Measurements from ENCODE around the gene HNRNPLL. TPM values are rescaled to one million over a fixed set of nuclear protein-coding genes. Genes with fewer than 3 reads are reported as not detected.

The HNRNPLL gene
- total RNA-seq, 1 donor from 2014 or later, result 55.2 TPM

DNA sequence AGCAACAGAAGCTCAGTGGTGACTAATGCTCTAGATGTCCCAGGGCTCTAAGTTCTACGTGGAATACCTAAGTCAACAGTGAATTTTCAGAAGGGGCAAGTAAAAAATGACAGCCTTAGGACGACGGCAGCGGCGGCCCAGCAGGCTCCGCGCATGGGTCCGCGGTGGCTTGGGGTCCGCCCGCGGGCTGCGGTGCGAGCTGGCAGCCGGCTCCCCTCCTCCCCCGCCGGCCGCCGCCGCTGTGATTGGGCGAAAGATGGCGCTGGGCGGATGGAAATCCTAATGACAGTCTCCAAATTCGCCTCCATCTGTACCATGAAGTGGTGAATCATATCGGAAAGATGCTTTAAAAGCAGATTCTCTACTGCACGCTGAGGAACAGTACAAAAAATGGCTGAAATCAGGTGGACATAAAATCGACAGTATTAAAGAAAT lies 74.7 kb downstream of the HNRNPLL start:
- DNase-seq (ENCODE audit: low spot score), result no peak

DNA sequence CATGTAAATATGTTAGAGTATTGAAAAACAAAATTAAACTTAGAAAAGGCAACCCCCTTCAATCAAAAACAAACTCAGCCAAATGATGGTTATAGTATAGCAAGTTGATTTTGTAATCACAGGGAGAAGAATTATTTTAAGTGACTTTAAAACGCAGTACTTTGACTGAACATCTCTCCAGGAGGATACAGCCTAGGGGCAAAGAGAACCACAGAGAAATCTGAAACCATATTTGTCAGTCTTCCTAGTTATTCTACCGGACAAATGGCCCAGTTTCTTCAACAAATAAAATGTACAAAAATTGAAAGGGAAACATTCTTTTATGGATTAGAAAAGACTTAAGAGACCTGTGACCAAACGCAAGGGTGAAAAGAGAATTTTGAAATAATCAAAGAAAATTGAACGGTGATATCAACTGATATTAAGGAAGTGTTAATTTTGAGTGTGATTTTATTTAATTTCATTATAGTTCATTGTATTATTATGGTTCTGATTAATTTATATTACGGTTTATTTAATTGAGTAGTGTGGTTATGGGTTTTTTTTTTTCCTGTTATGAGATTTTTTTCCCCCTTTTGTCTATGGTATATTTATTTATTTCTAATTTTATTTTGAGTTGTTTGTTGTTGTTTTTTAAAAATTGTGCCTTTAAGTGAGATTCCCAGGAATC lies 75.3 kb downstream of the HNRNPLL start:
- no peak for DNase-seq (ENCODE audit: low spot score)

DNA sequence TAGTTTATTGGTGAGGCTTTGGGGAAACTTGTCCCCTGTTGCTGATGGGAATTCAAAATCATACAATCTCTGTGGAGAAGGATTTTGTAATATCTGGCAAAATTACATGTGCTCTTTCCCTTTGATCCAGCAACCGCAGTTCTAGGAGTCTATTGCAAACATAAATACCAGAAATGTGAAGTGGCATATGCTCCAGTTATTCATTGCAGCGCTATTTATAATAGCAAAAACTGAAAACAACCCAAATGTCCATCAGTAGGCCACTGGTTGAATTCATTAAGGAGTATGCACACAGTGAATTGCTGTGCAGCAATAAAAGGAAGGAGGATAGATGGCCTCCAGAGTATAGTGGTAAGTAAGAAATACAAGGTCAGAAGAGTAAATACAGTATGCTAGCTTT lies 76.5 kb downstream of the HNRNPLL start:
- no peak for DNase-seq (ENCODE audit: low spot score)

DNA sequence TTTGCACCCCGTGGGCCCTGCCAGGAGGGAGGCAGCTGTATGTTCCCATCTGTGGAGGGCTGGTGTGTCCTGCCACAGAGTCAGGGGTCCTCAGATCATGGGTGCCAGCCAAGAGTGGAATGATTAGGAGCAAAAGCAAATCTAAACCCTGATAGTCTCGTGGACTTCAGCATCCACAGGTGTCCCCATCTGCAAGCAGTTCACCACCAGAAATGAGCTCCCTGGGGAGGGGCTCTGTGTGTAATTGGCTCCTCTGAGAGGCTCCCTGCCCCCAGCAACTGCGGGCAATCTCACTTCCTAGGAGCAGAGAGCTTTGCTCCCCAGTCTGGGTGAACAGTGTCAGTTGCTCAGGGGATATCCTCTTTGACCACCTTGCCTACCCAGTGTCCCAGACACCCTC lies 78.1 kb downstream of the HNRNPLL start:
- no peak for DNase-seq (ENCODE audit: low spot score)

DNA sequence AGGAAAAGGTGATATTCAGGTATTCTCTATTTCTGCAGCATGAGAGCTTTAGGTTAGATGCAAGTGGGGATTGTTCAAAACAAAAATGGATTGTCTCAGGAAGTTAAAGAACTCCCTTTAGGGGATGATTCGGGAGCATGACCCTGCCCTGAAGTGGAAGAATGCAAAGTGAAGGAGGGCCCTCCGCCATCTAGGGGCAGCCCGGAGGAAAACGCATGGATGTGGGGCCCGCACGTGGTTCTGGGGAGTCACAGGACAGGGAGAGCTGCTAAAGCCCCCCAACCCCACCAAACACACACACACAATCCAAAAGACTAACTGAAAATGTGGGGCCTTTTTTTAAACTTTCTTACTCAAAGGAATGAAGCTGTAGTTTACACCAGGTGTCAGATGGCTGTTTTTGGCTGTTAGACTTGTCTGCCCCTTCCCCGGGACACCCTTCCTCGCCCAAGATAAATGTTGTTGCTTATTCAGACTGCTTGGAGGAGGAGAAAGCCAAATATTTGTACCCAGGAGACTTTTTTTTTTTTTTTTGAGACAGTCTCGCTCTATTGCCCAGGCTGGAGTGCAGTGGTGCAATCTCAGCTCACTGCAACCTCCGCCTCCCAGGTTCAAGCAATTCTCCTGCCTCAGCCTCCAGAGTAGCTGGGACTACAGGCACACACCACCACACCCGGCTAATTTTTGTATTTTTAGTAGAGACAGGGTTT lies 78.8 kb downstream of the HNRNPLL start:
- no peak for DNase-seq (ENCODE audit: low spot score)

DNA sequence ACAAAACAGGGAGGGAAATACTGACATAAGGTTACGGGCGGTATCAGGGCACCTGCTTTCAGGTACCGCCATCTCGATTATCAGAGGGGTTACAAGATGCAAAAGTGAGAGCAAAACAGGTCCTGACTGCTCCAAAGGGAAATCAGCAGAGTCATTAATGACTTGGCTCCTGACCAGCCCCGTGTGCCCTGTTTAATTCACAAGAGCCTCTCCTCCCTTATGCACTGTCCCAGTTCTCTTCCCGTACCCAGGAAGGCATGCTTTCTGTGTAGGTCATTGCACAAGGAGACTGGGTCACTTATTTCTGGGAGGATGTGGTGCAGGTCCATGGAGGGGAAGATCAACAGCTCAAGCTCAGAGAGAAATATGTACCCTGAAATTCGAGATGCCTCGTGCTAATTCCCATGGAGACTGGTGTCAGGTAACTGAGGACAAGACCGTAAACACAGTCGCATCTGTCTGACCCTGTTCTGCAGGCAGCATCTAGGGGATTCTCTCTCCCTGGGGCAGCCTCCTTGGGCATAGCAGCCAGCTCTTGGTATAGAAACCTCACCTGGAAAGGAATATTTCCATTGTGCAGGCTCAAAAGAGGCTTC lies 79.9 kb downstream of the HNRNPLL start:
- DNase-seq (ENCODE audit: low spot score), result no peak

DNA sequence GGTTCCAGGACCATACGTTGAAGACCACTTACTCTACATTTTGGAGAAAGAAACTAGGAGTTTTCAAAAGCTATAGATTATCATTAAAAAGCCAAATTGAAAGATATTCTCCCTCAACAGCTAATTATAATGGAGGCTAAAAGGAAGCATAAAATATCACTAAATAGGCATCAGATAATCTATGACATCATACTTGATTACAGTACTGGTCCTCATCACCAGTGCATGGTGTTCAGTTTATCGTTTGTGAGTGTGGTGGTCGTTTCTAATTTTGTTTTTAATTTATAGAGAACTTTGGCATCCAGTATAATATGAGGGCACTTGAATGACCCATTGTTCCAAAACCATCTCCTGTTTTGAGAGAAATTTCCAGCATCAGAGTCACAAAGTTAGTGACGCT lies 80.9 kb downstream of the HNRNPLL start:
- no peak for DNase-seq (ENCODE audit: low spot score)

DNA sequence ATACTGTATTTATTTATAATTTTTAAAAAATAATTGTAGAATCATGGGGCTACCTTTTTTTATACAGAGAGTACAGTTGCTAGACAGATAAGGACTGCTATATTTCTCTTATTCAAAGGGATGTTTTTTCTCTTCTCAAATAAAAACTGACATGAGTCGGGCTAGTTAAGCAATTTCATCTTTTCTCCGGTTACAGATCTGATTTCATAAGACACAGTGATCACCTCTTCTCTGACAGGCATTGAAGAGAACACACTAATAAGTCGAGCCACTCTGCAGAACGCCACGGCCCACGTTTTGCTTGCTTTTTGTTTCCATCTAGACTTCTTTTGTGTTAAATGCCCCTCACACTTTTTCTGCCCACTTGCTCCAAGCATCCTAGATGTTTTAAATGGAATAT lies 85.4 kb downstream of the HNRNPLL start:
- DNase-seq (ENCODE audit: low spot score), result no peak

DNA sequence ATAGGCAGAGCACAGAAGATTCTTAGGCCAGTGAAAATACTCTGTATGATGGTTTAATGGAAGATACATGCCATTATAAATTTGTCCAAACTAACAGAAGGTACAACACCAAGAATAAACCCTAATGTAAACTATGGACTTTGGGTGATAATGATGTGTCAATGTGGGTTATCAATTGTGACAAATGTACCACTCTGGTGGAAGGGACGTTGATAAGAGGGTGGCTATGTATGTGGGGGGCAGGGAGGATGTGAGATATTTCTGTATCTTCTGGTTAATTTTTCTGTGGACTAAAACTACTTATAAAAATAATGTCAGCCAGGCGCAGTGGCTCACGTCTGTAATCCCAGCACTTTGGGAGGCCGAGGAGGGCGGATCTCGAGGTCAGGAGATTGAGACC lies 86.2 kb downstream of the HNRNPLL start:
- no peak for DNase-seq (ENCODE audit: low spot score)

DNA sequence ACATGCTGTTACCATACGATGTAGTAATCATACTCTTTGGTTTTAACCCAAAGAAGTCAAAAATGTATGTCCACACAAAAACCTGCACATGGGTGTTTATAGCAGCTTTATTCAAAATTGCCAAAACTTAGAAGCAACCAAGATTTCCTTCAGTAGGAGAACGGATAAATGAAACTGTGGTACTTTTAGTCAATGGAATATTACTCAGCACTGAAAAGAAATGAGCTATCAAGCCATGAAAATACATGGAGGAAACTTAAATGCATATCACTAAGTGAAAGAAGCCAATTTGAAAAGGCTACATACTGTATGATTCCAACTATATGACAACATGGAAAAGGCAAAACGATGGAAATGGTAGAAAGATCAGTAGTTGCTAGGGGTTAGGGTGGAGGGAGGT lies 86.6 kb downstream of the HNRNPLL start:
- no peak for DNase-seq (ENCODE audit: low spot score)

DNA sequence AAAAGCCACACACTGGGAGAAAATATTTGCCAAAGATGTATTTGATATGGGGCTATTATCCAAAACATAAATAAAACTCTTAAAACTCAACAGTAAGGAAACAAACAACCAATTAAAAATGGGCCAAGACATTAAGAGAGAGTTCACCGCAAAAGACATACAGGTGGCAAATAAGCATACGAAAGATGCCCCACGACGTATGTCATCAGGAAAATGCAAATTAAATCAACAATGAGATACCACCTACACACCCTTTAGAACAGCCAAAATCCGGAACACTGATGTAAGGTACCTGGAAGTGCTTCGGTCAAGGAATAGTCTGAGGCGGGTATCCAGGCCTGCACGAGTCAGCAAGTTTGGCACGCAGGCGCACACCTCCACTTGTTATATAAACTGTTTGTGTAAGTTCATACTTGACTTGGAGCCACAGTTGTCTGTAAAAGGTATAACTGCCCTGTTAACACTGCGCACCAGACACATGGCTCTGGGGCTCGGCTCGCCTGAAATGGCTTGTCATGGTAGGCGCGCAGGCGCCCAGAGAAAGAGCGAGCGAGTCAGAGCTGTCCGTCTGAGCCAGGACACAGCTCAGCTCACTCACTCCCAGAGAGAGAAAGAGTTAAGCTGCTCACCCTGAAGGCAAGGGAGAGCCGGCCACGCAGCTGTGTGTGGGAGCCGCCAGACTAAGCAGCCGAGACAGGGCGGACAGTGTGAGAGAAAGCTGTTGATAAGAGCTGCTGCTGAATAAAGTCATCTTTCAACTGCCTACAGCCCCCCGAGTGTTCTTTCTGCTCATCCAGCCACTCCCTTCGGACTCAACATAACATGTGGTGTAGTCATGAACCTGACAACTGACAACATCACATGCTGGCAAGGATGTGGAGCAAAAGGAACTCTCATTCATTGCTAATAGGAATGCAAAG lies 87.3 kb downstream of the HNRNPLL start:
- DNase-seq (ENCODE audit: low spot score), result peak; percentile 68

DNA sequence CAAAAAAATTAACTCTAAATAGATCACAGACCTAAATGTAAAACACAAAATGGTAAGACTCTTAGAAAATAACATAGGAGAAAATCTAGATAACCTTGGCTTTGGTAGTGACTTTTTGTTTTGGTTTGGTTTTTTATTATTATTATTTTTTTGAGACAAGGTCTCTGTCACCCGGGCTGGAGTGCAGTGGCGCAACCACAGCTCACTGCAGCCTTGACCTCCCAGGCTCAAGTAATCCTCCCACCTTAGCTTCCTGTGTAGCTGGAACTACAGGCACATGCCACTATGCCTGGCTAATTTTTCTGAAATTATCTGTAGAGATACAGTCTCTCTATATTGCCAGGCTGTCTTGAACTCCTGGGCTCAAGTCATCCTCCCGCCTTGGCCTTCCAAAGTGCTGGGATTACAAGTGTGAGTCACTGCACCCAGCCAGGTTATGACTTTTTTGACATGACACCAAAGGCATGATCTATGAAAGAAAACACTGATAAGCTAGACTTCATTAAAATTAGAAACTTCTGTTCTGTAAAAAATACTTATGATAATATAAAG lies 88.0 kb downstream of the HNRNPLL start:
- no peak for DNase-seq (ENCODE audit: low spot score)

DNA sequence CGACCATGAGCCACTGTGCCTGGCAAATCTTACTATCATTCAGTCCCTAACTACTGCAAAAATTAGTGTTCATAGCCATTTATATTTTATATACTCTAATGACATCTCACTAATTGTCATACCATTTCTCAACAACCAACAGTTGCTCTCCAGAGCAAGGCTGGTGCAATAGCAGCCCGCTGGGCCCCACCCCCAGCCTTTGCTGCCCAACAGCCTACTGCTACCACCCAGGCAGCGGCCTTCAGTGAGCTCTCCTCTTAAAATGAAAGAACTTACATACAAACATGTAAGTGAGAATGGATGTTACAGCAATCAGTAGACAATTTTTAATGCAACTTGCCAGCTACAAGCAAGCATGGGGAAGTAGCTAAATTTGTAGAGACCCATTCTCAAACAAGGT lies 90.5 kb downstream of the HNRNPLL start:
- no peak for DNase-seq (ENCODE audit: low spot score)

Other genes with a start within 250 kb of the HNRNPLL start
- gene ATL2, start 225.7 kb downstream of the HNRNPLL start, total RNA-seq, result 87.2 TPM
- gene GALM, start 63.2 kb upstream of the HNRNPLL start, total RNA-seq, result 12.7 TPM
- 162 TPM for gene SRSF7, start 148.4 kb upstream of the HNRNPLL start, total RNA-seq
- gene GEMIN6, start 175.3 kb upstream of the HNRNPLL start, total RNA-seq, result 13.6 TPM

Measured in ureter (tissue), 1 donor.